Prostate gland (tissue), 2 donors: ENCODE measurements around the gene DAAM1. TPM values are rescaled to one million over a fixed set of nuclear protein-coding genes. Genes with fewer than 3 reads are reported as not detected.

Experiments used
- DNase-seq: peaks from one replicate; pipeline ENCODE4 v3.0.0-alpha.2; 2019; ENCODE audit warnings: low spot score
- H3K27ac ChIP-seq, 2 donors: fragments of 200-600 bp; sonication (generic); 2 replicates each; pipeline ENCODE4 v1.5.1; 2017 to 2019
- H3K27me3 ChIP-seq: fragments of 200-600 bp; sonication (generic); replicated peaks from 2 replicates; pipeline ENCODE4 v1.5.1; 2019; ENCODE audit not compliant: insufficient read depth
- H3K36me3 ChIP-seq, 2 donors: fragments of 200-600 bp; sonication (generic); 1 replicate in 1 of 2; 2 replicates in 1 of 2; pipeline versions ENCODE4 v1.5.1 to v1.8.1; 2017 to 2019
- H3K4me1 ChIP-seq: fragments of 200-600 bp; sonication (generic); replicated peaks from 2 replicates; pipeline ENCODE4 v1.5.1; 2019
- H3K4me3 ChIP-seq, 2 donors: fragments of 200-600 bp; sonication (generic); 2 replicates each; pipeline ENCODE4 v1.5.1; 2017 to 2019
- H3K9me3 ChIP-seq: fragments of 200-600 bp; sonication (generic); 2 replicates; pipeline ENCODE4 v1.5.1; 2017
- POLR2A ChIP-seq: fragments of 450-650 bp; IDR thresholded peaks from one replicate; pipeline ENCODE4 v1.6.1; 2016; ENCODE audit warnings: antibody characterized with exemption, mild to moderate bottlenecking
- POLR2AphosphoS5 ChIP-seq: sonication (generic); formaldehyde crosslinking; IDR thresholded peaks from one replicate; pipeline ENCODE4 v1.6.1; 2017; ENCODE audit warnings: antibody characterized with exemption
- WGBS: methylation state at CpG from one replicate; pipeline ENCODE4 v1.1.5; 2018; 5-methylcytosine and 5-hydroxymethylcytosine counted together
- intact Hi-C: fragments of 100-400 bp; cut with DNase I; formaldehyde crosslinking; loops from one replicate; pipeline ENCODE4 v1.14.2; 2022
- total RNA-seq, 2 donors: library from RNA; depleted of rRNA; stranded (reverse); fragments of >200 nt; gene quantifications; one replicate each; pipeline ENCODE4 v1.1.0, GENCODE V29; 2016
- TF ChIP-seq, protein P1 (sequence below), 4 experiments: fragments of 200-600 bp in 2 of 4; fragments of 450-650 bp in 2 of 4; sonication (generic) in 2 of 4; IDR thresholded peaks; 1 replicate in 3 of 4; 2 replicates in 1 of 4; pipeline ENCODE4 v1.5.1; 2016 to 2019; ENCODE audit warnings: antibody characterized with exemption in 4 of 4, mild to moderate bottlenecking in 2 of 4, moderate library complexity in 2 of 4

The DAAM1 gene
- total RNA-seq, 2 donors from 2014 or later: 35.4 to 58.3 TPM

DNA sequence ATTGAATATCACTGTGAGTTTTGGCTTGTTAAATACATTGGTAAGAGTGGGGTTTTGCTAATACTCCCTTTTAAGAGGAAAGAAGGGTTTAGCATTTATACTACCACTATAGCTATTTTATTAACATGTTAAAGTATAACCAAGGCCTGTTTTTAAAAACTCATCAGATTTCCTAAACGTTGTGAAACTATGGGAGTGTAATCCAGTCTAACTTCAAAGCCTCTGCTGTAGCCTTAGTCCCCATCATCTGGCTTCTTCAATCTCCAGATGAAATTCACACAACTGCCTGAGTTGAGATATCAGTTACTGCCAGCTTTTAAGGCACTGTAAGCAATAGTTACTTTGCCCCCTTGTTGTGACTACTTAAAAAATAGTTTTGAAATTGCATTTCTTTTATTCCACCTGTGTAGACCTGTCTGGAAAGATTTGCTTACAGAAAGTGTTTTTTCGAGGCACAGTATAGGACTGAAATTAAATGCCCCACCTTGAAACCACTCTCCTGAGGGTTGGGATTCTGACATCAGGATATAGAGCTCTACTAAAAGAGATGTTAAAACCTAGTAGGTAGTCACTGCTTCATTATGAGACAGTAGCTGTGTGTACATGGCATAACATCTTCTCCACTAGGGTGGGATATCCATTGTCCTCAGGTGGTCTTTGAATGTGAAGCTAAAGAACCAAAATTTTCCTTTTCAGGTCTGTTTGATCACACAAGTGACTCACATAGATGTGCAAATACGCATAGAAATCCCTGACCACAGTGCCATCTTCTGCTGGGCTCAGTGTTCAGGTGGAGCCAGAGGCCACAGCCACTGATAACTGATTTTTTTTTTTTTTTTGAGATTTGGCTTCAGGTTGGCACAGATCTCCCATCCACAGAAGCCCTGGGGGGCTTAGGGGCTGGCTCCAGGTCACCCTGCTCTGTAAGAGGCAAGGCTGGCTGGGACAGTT is 125.5 kb downstream of the DAAM1 start:
- no peak overlapping the region for H3K4me3 ChIP-seq
- 48% methylated on average over 3 of the region's 3 CpGs for WGBS
- no peaks in the 10 kb centered on the region for H3K36me3 ChIP-seq
- H3K27ac ChIP-seq: peak overlapping the region; percentile 20 to 38
- intact Hi-C loops: loop anchor here (10.0 kb wide), 1 partner anchor 179 kb away; no protein-coding TSS in a partner anchor
- TF ChIP-seq POLR2AphosphoS5 (no peak), POLR2A (no peak)
- TF ChIP-seq, protein P1, sequence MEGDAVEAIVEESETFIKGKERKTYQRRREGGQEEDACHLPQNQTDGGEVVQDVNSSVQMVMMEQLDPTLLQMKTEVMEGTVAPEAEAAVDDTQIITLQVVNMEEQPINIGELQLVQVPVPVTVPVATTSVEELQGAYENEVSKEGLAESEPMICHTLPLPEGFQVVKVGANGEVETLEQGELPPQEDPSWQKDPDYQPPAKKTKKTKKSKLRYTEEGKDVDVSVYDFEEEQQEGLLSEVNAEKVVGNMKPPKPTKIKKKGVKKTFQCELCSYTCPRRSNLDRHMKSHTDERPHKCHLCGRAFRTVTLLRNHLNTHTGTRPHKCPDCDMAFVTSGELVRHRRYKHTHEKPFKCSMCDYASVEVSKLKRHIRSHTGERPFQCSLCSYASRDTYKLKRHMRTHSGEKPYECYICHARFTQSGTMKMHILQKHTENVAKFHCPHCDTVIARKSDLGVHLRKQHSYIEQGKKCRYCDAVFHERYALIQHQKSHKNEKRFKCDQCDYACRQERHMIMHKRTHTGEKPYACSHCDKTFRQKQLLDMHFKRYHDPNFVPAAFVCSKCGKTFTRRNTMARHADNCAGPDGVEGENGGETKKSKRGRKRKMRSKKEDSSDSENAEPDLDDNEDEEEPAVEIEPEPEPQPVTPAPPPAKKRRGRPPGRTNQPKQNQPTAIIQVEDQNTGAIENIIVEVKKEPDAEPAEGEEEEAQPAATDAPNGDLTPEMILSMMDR (IDR thresholded peaks at IDR 0.05): no peak
- peaks cover 8% of the 10 kb centered on the region for H3K4me1 ChIP-seq
- no peaks in the 10 kb centered on the region for H3K9me3 ChIP-seq
- no peak for DNase-seq
- no peaks in the 10 kb centered on the region for H3K27me3 ChIP-seq

GRCh38 chr14:59314953-59315599 is 126.6 kb downstream of the DAAM1 start:
- Histone ChIP-seq H3K4me1 (peaks cover 8% of the 10 kb centered on the region), H3K9me3 (no peaks in the 10 kb centered on the region), H3K36me3 (no peaks in the 10 kb centered on the region), H3K4me3 (no peak overlapping the region), H3K27me3 (no peaks in the 10 kb centered on the region), H3K27ac (no peak overlapping the region)
- WGBS: 81% methylated on average over 5 of the region's 5 CpGs
- intact Hi-C loops: loop anchor here (10.0 kb wide), 1 partner anchor 180 kb away; no protein-coding TSS in a partner anchor
- no peak for TF ChIP-seq POLR2A
- no peak for TF ChIP-seq POLR2AphosphoS5
- TF ChIP-seq, protein P1 (IDR thresholded peaks at IDR 0.05): no peak
- no peak for DNase-seq

DNA sequence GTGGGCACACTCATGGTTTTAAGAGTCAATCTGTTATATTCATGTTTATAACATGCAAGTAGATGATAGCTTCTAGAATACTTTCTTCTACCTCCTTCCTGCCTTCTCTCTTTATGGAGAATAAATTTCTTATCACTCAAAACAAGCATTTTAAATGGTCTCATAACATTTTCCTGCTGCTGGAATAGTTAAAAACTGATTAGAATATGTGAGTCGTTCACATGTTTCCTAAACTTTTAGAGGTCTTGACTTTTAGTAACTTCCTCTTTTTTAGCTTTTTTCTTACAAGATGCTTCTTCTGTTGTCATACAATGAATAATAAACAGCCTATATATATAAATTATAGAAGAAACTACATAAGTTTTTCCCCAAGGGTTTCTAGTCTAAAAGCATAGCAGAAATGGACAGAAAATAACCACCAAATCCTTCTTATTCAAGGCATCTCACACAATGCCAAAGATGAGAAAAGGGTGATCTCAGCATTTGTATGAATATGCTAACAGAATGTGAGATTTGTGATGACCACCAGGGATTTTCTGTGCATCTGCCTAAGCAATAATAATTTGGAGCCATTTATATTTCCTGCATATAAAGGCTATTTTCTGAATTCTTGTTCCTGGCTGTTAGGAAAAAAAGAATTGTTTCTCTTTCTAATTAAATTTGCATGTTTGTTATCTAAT is 127.8 kb downstream of the DAAM1 start:
- Histone ChIP-seq H3K27me3 (no peaks in the 10 kb centered on the region), H3K9me3 (no peaks in the 10 kb centered on the region), H3K27ac (no peak overlapping the region), H3K4me1 (peaks cover 8% of the 10 kb centered on the region), H3K36me3 (no peaks in the 10 kb centered on the region), H3K4me3 (no peak overlapping the region)
- 58% methylated on average over 1 of the region's 1 CpG for WGBS
- TF ChIP-seq POLR2A: no peak
- no peak for TF ChIP-seq POLR2AphosphoS5
- TF ChIP-seq, protein P1 (IDR thresholded peaks at IDR 0.05): no peak
- DNase-seq: no peak
- intact Hi-C loops: loop anchor here (10.0 kb wide), 1 partner anchor 181 kb away; no protein-coding TSS in a partner anchor

DNA sequence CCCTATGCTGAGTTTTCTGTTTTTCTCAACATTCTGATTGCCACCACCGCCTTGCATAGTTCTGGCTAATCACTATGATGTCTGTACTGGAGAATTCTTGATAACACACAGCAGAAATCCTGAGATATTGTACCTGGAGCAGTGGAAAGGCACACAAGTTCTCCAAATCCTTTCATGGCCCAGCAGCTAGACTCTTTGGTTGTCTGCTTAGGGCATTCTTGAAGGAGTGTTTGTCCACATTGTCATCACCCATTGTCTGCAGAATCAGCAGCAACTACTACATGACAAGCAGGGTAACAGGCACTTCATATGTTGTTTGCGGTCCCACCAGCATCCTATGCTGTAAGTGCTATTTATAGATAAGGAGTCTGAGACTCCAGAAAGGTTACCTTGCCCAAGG is 128.9 kb downstream of the DAAM1 start:
- TF ChIP-seq POLR2A (no peak), POLR2AphosphoS5 (no peak)
- TF ChIP-seq, protein P1 (IDR thresholded peaks at IDR 0.05): no peak
- 98% methylated on average over 2 of the region's 2 CpGs for WGBS
- H3K9me3 ChIP-seq: no peaks in the 10 kb centered on the region
- H3K27me3 ChIP-seq: no peaks in the 10 kb centered on the region
- peaks cover 8% of the 10 kb centered on the region for H3K4me1 ChIP-seq
- no peaks in the 10 kb centered on the region for H3K36me3 ChIP-seq
- H3K4me3 ChIP-seq: no peak overlapping the region
- H3K27ac ChIP-seq: no peak overlapping the region
- DNase-seq: no peak
- intact Hi-C loops: loop anchor here (10.0 kb wide), 1 partner anchor 183 kb away; no protein-coding TSS in a partner anchor
